Measurements from ENCODE around the gene EVA1C.

DNA sequence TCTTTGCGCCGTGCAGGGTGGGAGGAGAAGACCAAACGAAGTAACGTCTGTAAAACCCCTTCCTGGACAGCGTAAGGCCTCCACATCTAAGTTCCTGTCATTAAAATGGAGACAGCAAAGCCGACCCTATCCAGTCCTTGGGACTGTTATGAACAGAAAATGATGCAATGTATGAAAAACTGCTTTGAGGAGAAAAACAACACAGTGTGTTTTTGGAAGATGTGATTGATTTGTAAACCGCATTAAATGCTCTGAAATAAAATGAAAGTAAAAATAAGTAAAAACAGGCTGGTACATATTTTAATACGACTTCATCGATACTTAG is 18.9 kb upstream of the EVA1C start:
- TF ChIP-seq EZH2 (IDR thresholded peaks at IDR 0.05), result no peak
- TF ChIP-seq FOXP2 (optimal IDR thresholded peaks at IDR 0.05; ENCODE audit: control extremely low read depth, extremely low read length, insufficient read depth), result no peak

All from SK-N-MC (cell line).